NT2/D1 (cell line): ENCODE data around the gene OTOP3.

Experiments
- DNase-seq: peaks from one replicate; pipeline ENCODE4 v3.0.0-alpha.2; 2011; ENCODE audit warnings: low read depth, low spot score
- H3K27me3 ChIP-seq: 2 replicates; pipeline ENCODE4 v1.6.0; 2011; ENCODE audit warnings: mild to moderate bottlenecking; ENCODE audit not compliant: insufficient read length, insufficient read depth
- H3K36me3 ChIP-seq: 2 replicates; pipeline ENCODE4 v1.6.1; 2011; ENCODE audit warnings: mild to moderate bottlenecking, low read length, mixed read lengths; ENCODE audit not compliant: insufficient read depth, insufficient read length
- H3K4me1 ChIP-seq: 2 replicates; pipeline ENCODE4 v1.5.1; 2011; ENCODE audit not compliant: insufficient read depth, insufficient read length
- H3K4me3 ChIP-seq: 2 replicates; pipeline ENCODE4 v1.5.1; 2011; ENCODE audit warnings: low read depth; ENCODE audit not compliant: insufficient read length
- H3K9ac ChIP-seq: 2 replicates; pipeline ENCODE4 v1.6.0; 2011; ENCODE audit warnings: low read depth; ENCODE audit not compliant: insufficient read length
- H3K9me3 ChIP-seq: 2 replicates; pipeline ENCODE4 v1.5.1; 2011; ENCODE audit warnings: mild to moderate bottlenecking, low read length; ENCODE audit not compliant: insufficient read depth
- SUZ12 ChIP-seq: IDR thresholded peaks from 2 replicates; pipeline ENCODE4 v1.6.1; 2011; ENCODE audit not compliant: insufficient read length, insufficient read depth; ENCODE audit errors: extremely low read depth
- YY1 ChIP-seq: IDR thresholded peaks from 2 replicates; pipeline ENCODE4 v1.6.1; 2011; ENCODE audit not compliant: insufficient read length, insufficient read depth
- ZNF274 ChIP-seq: IDR thresholded peaks from 2 replicates; pipeline ENCODE4 v1.6.1; 2011; ENCODE audit warnings: mild to moderate bottlenecking, low read depth, low read length

The OTOP3 gene

GRCh38 chr17:74994440-74994839 is 58.7 kb downstream of the OTOP3 start:
- H3K9me3 ChIP-seq = no peaks in the 10 kb centered on the region
- TF ChIP-seq ZNF274 (no peak), YY1 (no peak), SUZ12 (no peak)

DNA sequence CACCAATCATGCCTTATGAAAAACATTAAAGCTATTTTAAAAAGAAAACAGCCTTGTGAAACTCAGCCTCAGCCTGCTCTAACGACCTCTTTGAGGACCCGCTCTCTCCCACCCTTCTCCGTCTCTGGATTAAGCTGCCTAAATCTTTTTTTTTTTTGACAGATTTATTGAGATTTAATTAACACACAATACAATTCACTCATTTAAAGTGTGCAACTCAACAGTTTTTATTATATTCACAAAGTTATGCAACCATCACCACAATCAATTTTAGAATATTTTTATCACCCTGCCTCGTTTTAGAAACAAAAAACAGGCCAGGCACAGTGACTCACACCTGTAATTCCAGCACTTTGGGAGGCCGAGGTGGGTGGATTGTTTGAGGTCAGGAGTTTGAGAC is 60.1 kb downstream of the OTOP3 start:
- Histone ChIP-seq H3K36me3 (peaks cover 42% of the 10 kb centered on the region), H3K4me1 (peaks cover 9% of the 10 kb centered on the region), H3K27me3 (no peaks in the 10 kb centered on the region), H3K4me3 (no peak overlapping the region), H3K9ac (no peak overlapping the region), H3K9me3 (no peaks in the 10 kb centered on the region)
- no peak for TF ChIP-seq ZNF274
- no peak for TF ChIP-seq YY1
- no peak for TF ChIP-seq SUZ12
- DNase-seq = no peak

More at GRCh38 chr17:74994440-74994839, 58.7 kb downstream of the OTOP3 start:
- H3K36me3 ChIP-seq = peaks cover 47% of the 10 kb centered on the region
- no peak overlapping the region for H3K9ac ChIP-seq
- no peaks in the 10 kb centered on the region for H3K27me3 ChIP-seq
- H3K4me1 ChIP-seq = peaks cover 9% of the 10 kb centered on the region
- DNase-seq = no peak
- H3K4me3 ChIP-seq = no peak overlapping the region

GRCh38 chr17:74998783-74999182 is 63.1 kb downstream of the OTOP3 start:
- H3K9me3 ChIP-seq = no peaks in the 10 kb centered on the region
- no peak overlapping the region for H3K4me3 ChIP-seq
- H3K27me3 ChIP-seq = no peaks in the 10 kb centered on the region
- peaks cover 54% of the 10 kb centered on the region for H3K36me3 ChIP-seq
- DNase-seq = no peak
- no peak for TF ChIP-seq ZNF274
- TF ChIP-seq SUZ12 = no peak
- no peak for TF ChIP-seq YY1
- no peaks in the 10 kb centered on the region for H3K4me1 ChIP-seq
- H3K9ac ChIP-seq = no peak overlapping the region

DNA sequence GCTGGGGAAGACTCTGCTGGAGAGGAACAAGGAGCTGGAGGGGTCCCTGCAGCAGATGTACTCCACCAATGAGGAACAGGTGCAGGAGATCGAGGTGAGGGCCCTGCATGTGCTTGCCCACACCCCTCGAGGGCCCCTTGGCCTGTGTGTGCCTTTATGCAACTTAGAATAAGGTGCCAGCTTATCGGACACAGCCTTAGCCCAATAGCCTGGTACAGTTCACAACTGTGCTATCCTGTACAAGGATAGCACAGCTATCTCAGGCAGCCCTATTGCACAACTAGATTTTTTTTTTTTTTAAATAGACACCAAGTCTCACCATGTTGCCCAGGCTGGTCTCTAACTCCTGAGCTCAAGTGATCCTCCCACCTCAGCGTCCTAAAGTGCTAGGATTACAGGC is 63.8 kb downstream of the OTOP3 start:
- no peak for TF ChIP-seq SUZ12
- TF ChIP-seq ZNF274 = no peak
- no peak for TF ChIP-seq YY1
- H3K9ac ChIP-seq = no peak overlapping the region
- DNase-seq = no peak
- no peak overlapping the region for H3K4me3 ChIP-seq
- H3K4me1 ChIP-seq = no peaks in the 10 kb centered on the region
- no peaks in the 10 kb centered on the region for H3K9me3 ChIP-seq
- no peaks in the 10 kb centered on the region for H3K27me3 ChIP-seq
- peaks cover 57% of the 10 kb centered on the region for H3K36me3 ChIP-seq
